ENCODE measurements around the gene FLYWCH1. TPM values are rescaled to one million over a fixed set of nuclear protein-coding genes. Genes with fewer than 3 reads are reported as not detected.

Gene FLYWCH1
- total RNA-seq, 1 donor from 2014 or later, result 56.5 TPM

Other genes starting within 250 kb of the FLYWCH1 start
- gene KCTD5, start 229.4 kb upstream of the FLYWCH1 start, total RNA-seq, result 40.2 and 66.9 TPM in 2 replicates
- gene PRSS27, start 191.7 kb upstream of the FLYWCH1 start, total RNA-seq, result 0.05 and 1.1 TPM in 2 replicates
- 117 and 239 TPM in 2 replicates for gene SRRM2, start 159.3 kb upstream of the FLYWCH1 start, total RNA-seq
- gene ELOB, start 134.7 kb upstream of the FLYWCH1 start, total RNA-seq, result 231 and 338 TPM in 2 replicates
- not detected in 2 replicates for gene PRSS33, start 124.4 kb upstream of the FLYWCH1 start, total RNA-seq
- not detected in 2 replicates for gene PRSS41, start 113.5 kb upstream of the FLYWCH1 start, total RNA-seq
- not detected in 2 replicates for gene PRSS21, start 94.7 kb upstream of the FLYWCH1 start, total RNA-seq
- 0.99 TPM in 1 of 2 replicates, not detected in the other for gene ZG16B, start 81.6 kb upstream of the FLYWCH1 start, total RNA-seq
- gene PRSS22, start 53.8 kb upstream of the FLYWCH1 start, total RNA-seq, result 0.44 TPM in 1 of 2 replicates, not detected in the other
- 81.6 and 96.0 TPM in 2 replicates for gene FLYWCH2, start 28.7 kb upstream of the FLYWCH1 start, total RNA-seq
- gene KREMEN2, start 52.3 kb downstream of the FLYWCH1 start, total RNA-seq, result 0.15 TPM in 1 of 2 replicates, not detected in the other
- 10.7 and 14.9 TPM in 2 replicates for gene PAQR4, start 57.4 kb downstream of the FLYWCH1 start, total RNA-seq
- 9.0 and 12.9 TPM in 2 replicates for gene PKMYT1, start 68.5 kb downstream of the FLYWCH1 start, total RNA-seq
- not detected in 2 replicates for gene CLDN9, start 101.0 kb downstream of the FLYWCH1 start, total RNA-seq
- 0.12 and 12.9 TPM in 2 replicates for gene CLDN6, start 106.3 kb downstream of the FLYWCH1 start, total RNA-seq
- gene TNFRSF12A, start 108.4 kb downstream of the FLYWCH1 start, total RNA-seq, result 202 and 204 TPM in 2 replicates
- 24.7 and 32.6 TPM in 2 replicates for gene HCFC1R1, start 112.0 kb downstream of the FLYWCH1 start, total RNA-seq
- 20.7 and 28.9 TPM in 2 replicates for gene THOC6, start 112.1 kb downstream of the FLYWCH1 start, total RNA-seq
- gene BICDL2, start 125.0 kb downstream of the FLYWCH1 start, total RNA-seq, result not detected in 2 replicates
- gene MMP25, start 134.6 kb downstream of the FLYWCH1 start, total RNA-seq, result 0.05 and 0.35 TPM in 2 replicates
- 960 and 1,559 TPM in 2 replicates for gene IL32, start 153.7 kb downstream of the FLYWCH1 start, total RNA-seq
- gene ZSCAN10, start 187.4 kb downstream of the FLYWCH1 start, total RNA-seq, result not detected in 2 replicates
- gene ZNF205, start 200.7 kb downstream of the FLYWCH1 start, total RNA-seq, result 19.8 and 26.3 TPM in 2 replicates
- gene ZNF213, start 223.1 kb downstream of the FLYWCH1 start, total RNA-seq, result 7.5 and 15.1 TPM in 2 replicates